Smooth muscle cell (in vitro differentiated cells): ENCODE measurements around the gene TGFBR3. TPM values are rescaled to one million over a fixed set of nuclear protein-coding genes. Genes with fewer than 3 reads are reported as not detected.

Source experiments
- DNase-seq: peaks from one replicate; lab custom pipeline; 2025; ENCODE audit not compliant: unreplicated experiment; lab: John Stamatoyannopoulos, UW
- H2AFZ ChIP-seq: fragments of 200-600 bp; sonication (generic); 2 replicates; pipeline ENCODE4 v1.6.0; 2016; ENCODE audit warnings: antibody characterized with exemption, low read depth, mild to moderate bottlenecking
- H3F3A ChIP-seq: fragments of 200-600 bp; sonication (generic); 2 replicates; pipeline ENCODE4 v1.6.0; 2017; ENCODE audit warnings: antibody characterized with exemption, low read depth
- H3K27ac ChIP-seq: fragments of 200-600 bp; sonication (generic); 2 replicates; pipeline ENCODE4 v1.5.1; 2016; ENCODE audit warnings: low read depth, mild to moderate bottlenecking
- H3K27me3 ChIP-seq: fragments of 200-600 bp; sonication (generic); 2 replicates; pipeline ENCODE4 v1.6.1; 2016; ENCODE audit warnings: low read depth, mild to moderate bottlenecking
- H3K36me3 ChIP-seq: fragments of 200-600 bp; sonication (generic); 2 replicates; pipeline ENCODE4 v1.5.1; 2016; ENCODE audit warnings: low read depth
- H3K4me1 ChIP-seq: fragments of 200-600 bp; sonication (generic); 2 replicates; pipeline ENCODE4 v1.5.1; 2016; ENCODE audit warnings: low read depth
- H3K4me2 ChIP-seq: fragments of 200-600 bp; sonication (generic); 2 replicates; pipeline ENCODE4 v1.6.0; 2016; ENCODE audit warnings: mild to moderate bottlenecking
- H3K4me3 ChIP-seq: fragments of 200-600 bp; sonication (generic); 2 replicates; pipeline ENCODE4 v1.5.1; 2016; ENCODE audit warnings: mild to moderate bottlenecking
- H3K79me2 ChIP-seq: fragments of 200-600 bp; sonication (generic); 2 replicates; pipeline ENCODE4 v1.6.0; 2016; ENCODE audit warnings: low read depth, mild to moderate bottlenecking
- H3K9ac ChIP-seq: fragments of 200-600 bp; sonication (generic); 2 replicates; pipeline ENCODE4 v1.6.0; 2016; ENCODE audit warnings: low read depth
- H3K9me3 ChIP-seq: fragments of 200-600 bp; sonication (generic); replicated peaks from 2 replicates; pipeline ENCODE4 v1.5.1; 2016; ENCODE audit warnings: low read depth
- H4K20me1 ChIP-seq: fragments of 200-600 bp; sonication (generic); 2 replicates; pipeline ENCODE4 v1.6.0; 2016; ENCODE audit warnings: low read depth
- WGBS: methylation state at CpG from one replicate; pipeline ENCODE4 v1.1.7; 2016; ENCODE audit warnings: low lambda C conversion rate; 5-methylcytosine and 5-hydroxymethylcytosine counted together
- polyA plus RNA-seq: library from polyadenylated mRNA; unstranded; fragments of >200 nt; fragmentation: Nextera tagmentation; extraction: Ambion mirVana; gene quantifications from 2 replicates; pipeline ENCODE4 v1.2.1, GENCODE V29; 2016
- total RNA-seq: library from RNA; depleted of rRNA; stranded (reverse); fragments of >200 nt; gene quantifications from 2 replicates; pipeline ENCODE4 v1.2.3, GENCODE V29; 2014
- TF ChIP-seq, protein P1 (sequence below): fragments of 200-600 bp; sonication (generic); IDR thresholded peaks from 2 replicates; pipeline ENCODE4 v1.5.1; 2017; ENCODE audit warnings: borderline replicate concordance, mild to moderate bottlenecking, antibody characterized with exemption; ENCODE audit not compliant: insufficient read depth, poor library complexity, severe bottlenecking

Gene TGFBR3
- total and polyA plus RNA-seq, 2 experiments from 2014 or later, result 68.3 to 112 TPM

DNA sequence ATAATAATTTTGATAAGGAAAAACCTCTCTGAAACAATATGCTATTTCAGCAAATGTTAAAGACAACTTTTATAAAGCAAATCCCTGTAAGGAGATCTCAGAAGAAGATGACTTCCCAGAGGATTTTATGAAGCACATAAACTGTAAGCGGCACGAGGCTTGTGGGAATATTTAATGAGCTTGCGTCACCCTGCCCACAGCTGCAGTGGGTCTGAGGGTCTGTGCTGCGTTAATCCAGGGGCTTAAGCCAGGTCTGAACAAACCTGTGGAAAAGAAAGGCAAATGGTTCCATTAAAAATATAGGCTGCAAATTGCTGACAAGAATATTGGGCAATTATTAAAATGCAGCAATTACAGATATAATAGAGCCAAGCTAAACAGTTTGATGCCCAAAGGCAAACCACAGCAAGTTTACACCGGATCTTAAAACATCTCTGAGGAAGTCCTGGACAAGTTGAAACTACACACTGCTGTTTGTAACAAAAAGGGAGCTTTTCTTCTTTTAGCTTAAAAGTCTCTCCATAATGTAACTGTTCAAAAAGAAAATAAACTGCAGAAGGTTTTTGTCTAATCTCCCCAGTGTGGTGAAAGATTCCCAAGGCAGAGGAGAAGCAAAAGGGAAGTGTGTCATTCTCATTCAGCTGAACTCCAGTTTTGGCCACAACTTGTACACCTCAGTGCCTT is 21.8 kb downstream of the TGFBR3 start:
- Histone ChIP-seq H3K36me3 (no peaks in the 10 kb centered on the region), H3K9me3 (no peaks in the 10 kb centered on the region), H3K79me2 (peaks cover 78% of the 10 kb centered on the region), H3K9ac (peak overlapping the region; percentile 3), H3F3A (peaks cover 21% of the 10 kb centered on the region), H2AFZ (no peak overlapping the region), H3K27ac (peak overlapping the region; percentile 74), H3K4me3 (peak overlapping the region; percentile 23), H3K27me3 (no peaks in the 10 kb centered on the region), H4K20me1 (peaks cover 79% of the 10 kb centered on the region), H3K4me1 (peaks cover 14% of the 10 kb centered on the region), H3K4me2 (peak overlapping the region; percentile 82)
- DNase-seq, result no peak
- TF ChIP-seq, protein P1, sequence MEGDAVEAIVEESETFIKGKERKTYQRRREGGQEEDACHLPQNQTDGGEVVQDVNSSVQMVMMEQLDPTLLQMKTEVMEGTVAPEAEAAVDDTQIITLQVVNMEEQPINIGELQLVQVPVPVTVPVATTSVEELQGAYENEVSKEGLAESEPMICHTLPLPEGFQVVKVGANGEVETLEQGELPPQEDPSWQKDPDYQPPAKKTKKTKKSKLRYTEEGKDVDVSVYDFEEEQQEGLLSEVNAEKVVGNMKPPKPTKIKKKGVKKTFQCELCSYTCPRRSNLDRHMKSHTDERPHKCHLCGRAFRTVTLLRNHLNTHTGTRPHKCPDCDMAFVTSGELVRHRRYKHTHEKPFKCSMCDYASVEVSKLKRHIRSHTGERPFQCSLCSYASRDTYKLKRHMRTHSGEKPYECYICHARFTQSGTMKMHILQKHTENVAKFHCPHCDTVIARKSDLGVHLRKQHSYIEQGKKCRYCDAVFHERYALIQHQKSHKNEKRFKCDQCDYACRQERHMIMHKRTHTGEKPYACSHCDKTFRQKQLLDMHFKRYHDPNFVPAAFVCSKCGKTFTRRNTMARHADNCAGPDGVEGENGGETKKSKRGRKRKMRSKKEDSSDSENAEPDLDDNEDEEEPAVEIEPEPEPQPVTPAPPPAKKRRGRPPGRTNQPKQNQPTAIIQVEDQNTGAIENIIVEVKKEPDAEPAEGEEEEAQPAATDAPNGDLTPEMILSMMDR, result no peak
- WGBS, result 15% methylated on average over 5 of the region's 5 CpGs

DNA sequence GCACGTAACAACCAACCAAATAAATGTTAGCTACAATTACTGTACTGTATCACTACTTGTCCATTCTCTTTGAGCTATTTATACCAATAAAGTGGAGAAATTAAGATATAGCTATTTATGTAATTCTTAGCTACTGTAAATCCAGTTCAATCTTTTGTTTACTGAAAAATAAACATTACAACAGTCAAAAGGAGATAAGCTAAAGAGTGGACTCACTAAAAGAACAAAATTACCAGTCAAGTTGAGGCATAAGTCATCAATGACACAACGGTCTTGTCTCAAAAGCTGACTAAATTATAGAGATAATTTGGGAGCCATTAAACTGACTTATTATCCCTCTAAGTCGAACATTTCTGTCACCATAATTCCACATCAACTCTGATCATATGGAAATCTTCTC is 22.5 kb downstream of the TGFBR3 start:
- Histone ChIP-seq H3K4me3 (peak overlapping the region; percentile 23), H2AFZ (no peak overlapping the region), H3K9me3 (no peaks in the 10 kb centered on the region), H3K79me2 (peaks cover 76% of the 10 kb centered on the region), H4K20me1 (peaks cover 73% of the 10 kb centered on the region), H3K9ac (peak overlapping the region; percentile 3), H3K36me3 (no peaks in the 10 kb centered on the region), H3K27ac (peak overlapping the region; percentile 74), H3K4me2 (peak overlapping the region; percentile 82), H3K4me1 (peaks cover 14% of the 10 kb centered on the region), H3F3A (peaks cover 21% of the 10 kb centered on the region), H3K27me3 (no peaks in the 10 kb centered on the region)
- TF ChIP-seq, protein P1, result no peak
- DNase-seq, result no peak
- WGBS, result 14% methylated on average over 3 of the region's 3 CpGs

DNA sequence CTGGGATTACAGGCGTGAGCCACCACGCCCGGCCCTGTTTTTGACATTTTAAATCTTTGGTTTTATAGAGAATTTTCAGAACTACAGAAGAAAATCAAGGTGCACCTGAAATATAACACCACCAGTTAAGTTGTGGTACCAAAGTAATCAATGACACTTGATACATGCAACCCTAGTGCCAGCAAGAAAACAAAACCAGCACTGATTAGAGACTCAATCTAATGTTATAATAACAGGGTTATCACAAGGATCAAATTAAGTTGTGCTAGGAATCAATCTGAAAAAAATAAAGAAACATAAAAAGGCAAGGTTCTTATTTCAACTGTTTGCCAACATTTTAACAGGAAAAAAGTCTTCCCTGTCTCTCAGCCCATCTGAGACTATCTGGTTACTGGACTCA is 23.8 kb downstream of the TGFBR3 start:
- Histone ChIP-seq H3K4me2 (no peak overlapping the region), H3K27ac (no peak overlapping the region), H2AFZ (no peak overlapping the region), H3K79me2 (peaks cover 76% of the 10 kb centered on the region), H3K4me1 (peaks cover 14% of the 10 kb centered on the region), H3K9ac (no peak overlapping the region), H3K4me3 (no peak overlapping the region), H3F3A (peaks cover 21% of the 10 kb centered on the region), H3K27me3 (no peaks in the 10 kb centered on the region), H3K9me3 (no peaks in the 10 kb centered on the region), H4K20me1 (peaks cover 67% of the 10 kb centered on the region), H3K36me3 (no peaks in the 10 kb centered on the region)
- no peak for DNase-seq
- WGBS, result 94% methylated on average over 3 of the region's 3 CpGs
- TF ChIP-seq, protein P1, result no peak
